Right lobe of liver (tissue), 4 donors: Measurements from ENCODE around the gene SLC11A1.

Source experiments
- CTCF ChIP-seq, 4 donors: fragments of 200-600 bp in 3 of 4; fragments of 450-650 bp in 1 of 4; IDR thresholded peaks; one replicate each; pipeline versions ENCODE4 v1.5.1 to v1.8.0; 2016 to 2022; ENCODE audit warnings: antibody characterized with exemption in 4 of 4, mild to moderate bottlenecking in 2 of 4
- POLR2A ChIP-seq: fragments of 450-650 bp; IDR thresholded peaks from one replicate; pipeline ENCODE4 v1.6.1; 2017; ENCODE audit warnings: antibody characterized with exemption, mild to moderate bottlenecking
- donor health status: DM: no; HTN: no; CAD: no.
- donor health status: DM: no; HTN: no; CAD: no.
- donor health status: DM: no; HTN: yes; CAD: no.

- TF ChIP-seq POLR2A (no peak), CTCF (IDR thresholded peaks at IDR 0.05) (no peak)
These were observed 25.6 kb downstream of the SLC11A1 start for GRCh38 chr2:218407717-218408116.
